Fibroblast of skin of left biceps (primary cell): ENCODE measurements around the gene PRKG1.

Source experiments
- DNase-seq, 2 experiments: peaks; one replicate each; pipeline ENCODE4 v3.0.0-alpha.2; 2013; ENCODE audit warnings: low read depth in 2 of 2

Gene PRKG1

GRCh38 chr10:51076299-51076841 lies 2.1 kb downstream of the PRKG1 start:
- DNase-seq: no peak

DNA sequence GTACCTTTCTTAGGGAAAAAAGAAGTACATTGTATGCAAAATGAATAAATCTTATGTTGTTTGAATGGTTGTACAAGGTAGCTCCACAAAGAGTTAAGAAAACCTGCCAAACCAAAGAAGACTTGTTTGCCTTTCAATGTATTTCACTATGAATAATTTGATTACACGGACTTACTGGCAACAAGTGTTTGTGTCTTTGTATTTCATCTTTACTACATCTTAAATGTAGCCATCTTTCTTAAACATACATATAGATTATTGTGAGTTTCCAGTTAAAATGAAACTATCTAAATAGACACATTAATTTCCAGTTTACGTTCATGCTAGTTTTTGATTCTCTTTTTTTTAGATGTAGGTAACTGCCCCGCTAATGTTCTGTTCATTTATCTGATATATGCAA lies 2.8 kb downstream of the PRKG1 start:
- DNase-seq: no peak

- no peak for DNase-seq
Measured at GRCh38 chr10:51077507-51077906, 3.2 kb downstream of the PRKG1 start.

DNA sequence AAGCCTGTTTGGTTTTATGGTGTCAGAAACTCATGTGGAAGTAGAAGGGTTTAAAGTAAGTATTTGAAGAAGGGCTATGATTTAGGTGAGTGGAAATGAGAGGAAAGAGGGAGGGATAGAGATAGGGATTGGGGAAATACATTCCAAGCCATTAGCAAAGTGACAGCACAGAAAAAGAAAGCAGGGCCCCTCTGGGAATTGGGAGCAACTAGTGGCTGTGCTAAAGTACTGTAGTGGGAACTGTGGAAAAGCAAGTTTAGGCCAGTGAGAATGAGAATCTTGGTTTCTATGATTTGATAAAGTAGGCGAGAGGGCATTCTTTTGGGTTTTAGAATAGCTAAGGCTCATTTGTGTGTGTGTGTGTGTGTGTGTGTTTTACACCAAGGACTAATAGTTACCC lies 5.0 kb downstream of the PRKG1 start:
- no peak for DNase-seq

GRCh38 chr10:51079766-51080165 lies 5.5 kb downstream of the PRKG1 start:
- DNase-seq: no peak

- DNase-seq: no peak
Measured at GRCh38 chr10:51080311-51081006, 6.2 kb downstream of the PRKG1 start.

DNA sequence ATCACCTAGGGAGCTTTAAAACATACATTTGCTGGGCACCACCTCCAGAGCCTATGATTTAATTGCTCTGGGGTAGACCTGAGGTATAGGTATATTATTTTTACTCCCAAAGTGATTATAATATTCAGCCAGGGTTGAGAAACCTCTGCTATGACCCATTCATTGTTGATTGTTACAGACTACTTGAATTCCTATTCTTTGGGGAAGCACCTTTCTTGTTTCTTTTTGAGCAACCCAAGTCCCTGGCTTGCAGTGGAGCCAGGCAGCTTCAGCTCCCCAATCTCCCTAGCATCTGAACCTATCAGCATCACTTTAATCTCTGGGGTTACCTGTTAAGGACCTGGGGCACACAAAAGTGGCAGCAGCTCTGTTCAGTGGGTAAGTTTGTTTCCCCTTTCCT lies 8.6 kb downstream of the PRKG1 start:
- DNase-seq: no peak

GRCh38 chr10:51083356-51083853 lies 9.1 kb downstream of the PRKG1 start:
- DNase-seq: no peak

GRCh38 chr10:51085204-51085603 lies 10.9 kb downstream of the PRKG1 start:
- DNase-seq: no peak

DNA sequence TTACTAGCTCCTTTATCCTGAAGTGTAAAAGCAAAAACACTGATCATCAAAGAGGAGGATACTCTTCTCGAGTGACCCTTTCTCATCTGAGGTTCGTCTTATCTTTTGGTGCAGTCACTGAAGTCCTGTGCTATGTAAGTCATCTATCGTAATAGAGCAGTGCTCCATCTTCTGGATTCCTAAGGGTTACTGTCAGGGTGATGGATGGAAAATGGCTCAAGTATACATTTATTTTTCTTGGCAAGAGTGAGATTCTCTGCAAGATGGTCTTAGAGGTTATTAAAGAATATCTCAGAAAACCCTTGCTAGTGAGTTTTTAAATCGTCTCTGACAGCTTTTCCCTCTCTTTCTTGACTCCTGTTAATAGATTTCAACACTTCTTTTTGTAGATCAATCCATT lies 12.4 kb downstream of the PRKG1 start:
- no peak for DNase-seq

GRCh38 chr10:51087114-51087513 lies 12.8 kb downstream of the PRKG1 start:
- DNase-seq: no peak

DNA sequence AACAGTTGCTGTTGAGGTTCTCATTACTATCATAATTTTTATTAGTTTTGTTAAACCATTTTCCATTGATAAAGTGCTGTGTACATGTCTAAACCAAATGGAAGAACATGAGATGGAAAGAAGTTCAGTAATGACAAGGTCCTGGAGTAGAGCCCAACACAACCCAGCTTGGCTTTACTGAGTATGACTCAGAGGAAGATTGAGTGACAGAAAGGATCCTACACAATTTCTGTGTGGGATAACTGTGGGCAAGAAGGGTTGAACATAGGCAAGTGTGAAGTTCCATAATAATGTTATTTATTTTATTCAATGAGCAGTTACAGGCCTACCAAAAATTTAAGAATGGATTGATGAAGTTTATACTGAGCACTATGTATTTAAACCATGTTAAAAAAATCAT lies 15.9 kb downstream of the PRKG1 start:
- DNase-seq: no peak

DNA sequence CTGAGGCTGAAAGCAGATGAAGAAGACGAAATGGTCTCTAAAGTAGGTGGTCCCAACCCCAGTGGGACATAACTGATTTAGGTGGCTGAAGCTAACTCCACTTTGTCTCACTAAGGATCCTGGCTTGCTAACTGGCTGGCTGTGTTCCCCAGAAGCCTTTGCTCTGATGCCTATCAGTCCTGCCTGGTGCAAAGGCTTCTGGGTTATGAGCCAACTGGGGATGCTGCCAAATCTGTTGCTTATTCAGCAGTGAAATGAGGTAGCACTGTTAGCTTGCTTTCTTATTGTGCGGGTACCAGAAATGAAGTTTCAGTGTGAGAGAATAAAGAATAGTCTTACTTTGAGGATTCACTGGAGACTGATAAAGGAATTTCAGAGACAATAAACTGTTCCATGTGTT lies 18.1 kb downstream of the PRKG1 start:
- no peak for DNase-seq

GRCh38 chr10:51095444-51095843 lies 21.2 kb downstream of the PRKG1 start:
- no peak for DNase-seq

GRCh38 chr10:51097546-51097945 lies 23.3 kb downstream of the PRKG1 start:
- DNase-seq: no peak

- DNase-seq: no peak
Measured at GRCh38 chr10:51100221-51100620, 25.9 kb downstream of the PRKG1 start.

- no peak for DNase-seq
Measured at GRCh38 chr10:51103554-51104217, 29.4 kb downstream of the PRKG1 start.

DNA sequence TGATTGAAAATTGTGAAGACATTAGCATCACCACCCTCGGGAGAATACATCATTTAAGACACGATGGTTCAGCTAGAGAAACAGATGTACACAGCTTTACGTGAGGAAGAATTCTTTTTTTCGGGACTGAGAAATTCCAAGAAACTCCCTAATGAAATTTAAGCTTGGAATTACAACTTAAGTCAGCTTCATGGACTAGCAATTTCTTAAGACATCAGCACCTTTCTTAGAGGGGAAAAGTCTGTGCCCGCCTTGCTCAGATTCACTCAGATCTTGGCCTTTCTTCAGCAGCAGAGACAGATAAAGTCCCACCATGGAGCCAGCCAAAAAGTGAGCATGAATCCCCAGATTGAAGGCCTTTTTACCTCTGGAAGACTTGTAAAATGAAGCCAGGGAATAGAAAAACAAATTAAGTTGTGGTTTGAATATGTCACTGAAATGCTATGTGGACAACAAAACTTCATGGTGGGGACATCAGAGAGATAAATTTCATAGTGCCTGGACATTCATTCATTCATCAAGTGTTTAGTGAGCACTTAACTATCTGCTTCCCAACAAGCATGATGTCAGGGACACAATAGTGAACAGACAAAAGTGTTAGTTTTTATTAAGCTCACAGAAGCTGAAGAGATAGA lies 32.1 kb downstream of the PRKG1 start:
- no peak for DNase-seq

- DNase-seq: no peak
Measured at GRCh38 chr10:51108406-51108805, 34.1 kb downstream of the PRKG1 start.

- peak; percentile 76 to 80 for DNase-seq
Measured at GRCh38 chr10:51109801-51110533, 35.7 kb downstream of the PRKG1 start.

DNA sequence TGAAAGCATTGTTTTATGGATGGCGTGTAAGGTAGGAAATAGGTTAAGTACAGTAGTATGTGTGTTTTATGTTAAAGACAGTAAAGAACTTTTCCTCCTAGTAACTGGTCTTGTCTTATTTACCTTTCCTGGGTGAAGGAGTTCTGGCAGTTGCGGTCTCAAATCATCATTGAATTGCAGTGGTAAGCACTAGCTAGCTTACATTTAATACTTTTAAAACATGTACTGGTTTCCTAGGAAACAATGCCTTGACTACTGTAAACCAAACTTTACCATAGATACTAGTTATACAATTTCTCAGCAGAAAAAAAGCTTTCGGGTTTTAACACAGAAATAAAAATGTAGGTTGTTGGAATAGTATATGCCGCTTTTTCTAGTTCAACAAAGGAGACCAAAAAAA lies 37.7 kb downstream of the PRKG1 start:
- no peak for DNase-seq

DNA sequence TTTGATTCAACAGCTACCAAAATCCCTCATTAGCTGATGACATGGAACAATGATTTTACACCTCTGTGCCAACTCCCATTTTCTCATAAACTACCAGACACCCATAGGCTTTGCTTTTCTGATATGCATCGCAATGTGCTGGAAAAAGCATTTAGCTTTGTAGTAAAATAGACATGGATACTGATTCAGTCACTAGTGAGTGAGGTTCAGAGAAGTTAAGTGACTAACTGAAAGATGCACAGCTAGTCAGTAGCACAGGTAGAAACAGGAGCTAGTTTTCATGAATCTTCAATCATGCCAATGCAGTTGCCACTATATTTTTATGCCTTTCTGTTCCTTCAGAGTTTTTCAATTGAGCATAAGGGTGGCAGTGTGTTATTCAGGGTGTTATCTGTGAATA lies 38.7 kb downstream of the PRKG1 start:
- DNase-seq: no peak
